MM.1S (cell line): ENCODE results near the gene RNF150.

ENCODE experiments used
- DNase-seq: peaks from one replicate; pipeline ENCODE4 v3.0.0-alpha.2; 2015
- H2AFZ ChIP-seq: fragments of 300-600 bp; sonication (generic); 2 replicates; pipeline ENCODE4 v1.6.0; 2016; ENCODE audit warnings: antibody characterized with exemption, low read length
- H3F3A ChIP-seq: fragments of 300-600 bp; sonication (generic); 2 replicates; pipeline ENCODE4 v1.6.1; 2016; ENCODE audit warnings: mild to moderate bottlenecking, antibody characterized with exemption, low read length, moderate library complexity, mixed read lengths; ENCODE audit not compliant: insufficient read depth
- H3K27ac ChIP-seq: fragments of 300-600 bp; sonication (generic); 2 replicates; pipeline ENCODE4 v1.5.1; 2016; ENCODE audit warnings: mild to moderate bottlenecking, low read length
- H3K27me3 ChIP-seq: fragments of 300-600 bp; sonication (generic); replicated peaks from 2 replicates; pipeline ENCODE4 v1.6.0; 2016; ENCODE audit warnings: low read length; ENCODE audit not compliant: insufficient read depth
- H3K36me3 ChIP-seq: fragments of 300-600 bp; sonication (generic); replicated peaks from 2 replicates; pipeline ENCODE4 v1.6.1; 2016; ENCODE audit warnings: mild to moderate bottlenecking, low read length, mixed read lengths; ENCODE audit not compliant: insufficient read depth
- H3K4me1 ChIP-seq: fragments of 300-600 bp; sonication (generic); 2 replicates; pipeline ENCODE4 v1.6.1; 2016; ENCODE audit warnings: low read length, mixed read lengths
- H3K4me2 ChIP-seq: fragments of 300-600 bp; sonication (generic); 2 replicates; pipeline ENCODE4 v1.6.0; 2016; ENCODE audit warnings: low read depth, low read length
- H3K4me3 ChIP-seq: fragments of 300-600 bp; sonication (generic); 2 replicates; pipeline ENCODE4 v1.5.1; 2016; ENCODE audit warnings: low read length, mixed read lengths
- H3K79me2 ChIP-seq: fragments of 300-600 bp; sonication (generic); 2 replicates; pipeline ENCODE4 v1.6.1; 2016; ENCODE audit warnings: mixed run types, low read length, mixed read lengths
- H3K9ac ChIP-seq: fragments of 300-600 bp; sonication (generic); 2 replicates; pipeline ENCODE4 v1.6.1; 2016; ENCODE audit warnings: low read length, mixed read lengths
- H3K9me2 ChIP-seq: fragments of 300-600 bp; sonication (generic); replicated peaks from 2 replicates; pipeline ENCODE4 v1.6.1; 2016; ENCODE audit warnings: mild to moderate bottlenecking, low read length, mixed read lengths; ENCODE audit not compliant: insufficient read depth
- H3K9me3 ChIP-seq: fragments of 300-600 bp; sonication (generic); replicated peaks from 2 replicates; pipeline ENCODE4 v1.6.1; 2016; ENCODE audit warnings: mild to moderate bottlenecking, low read length, mixed read lengths; ENCODE audit not compliant: insufficient read depth
- H4K20me1 ChIP-seq: fragments of 300-600 bp; sonication (generic); 2 replicates; pipeline ENCODE4 v1.6.1; 2016; ENCODE audit warnings: mild to moderate bottlenecking, low read length, moderate library complexity, mixed read lengths; ENCODE audit not compliant: insufficient read depth
- CTCF ChIP-seq: fragments of 300-600 bp; sonication (generic); IDR thresholded peaks from 2 replicates; pipeline ENCODE4 v1.5.1; 2016; ENCODE audit warnings: antibody characterized with exemption, low read length, mixed read lengths
- EZH2 ChIP-seq: fragments of 300-600 bp; sonication (generic); optimal IDR thresholded peaks from 2 replicates; pipeline ENCODE3; 2017; ENCODE audit warnings: low read depth, mild to moderate bottlenecking, antibody characterized with exemption, low read length, mixed read lengths
- EZH2phosphoT487 ChIP-seq: fragments of 300-600 bp; sonication (generic); IDR thresholded peaks from 2 replicates; pipeline ENCODE4 v1.6.1; 2018; ENCODE audit warnings: antibody characterized with exemption, low read length

Gene RNF150

GRCh38 chr4:141120036-141120593 is 13.2 kb downstream of the RNF150 start:
- H3K27me3 ChIP-seq = no peaks in the 10 kb centered on the region
- H3F3A ChIP-seq = no peaks in the 10 kb centered on the region; the same call in 1 of the 2 replicates
- H2AFZ ChIP-seq = no peak overlapping the region
- no peak overlapping the region for H3K4me3 ChIP-seq
- H3K79me2 ChIP-seq = no peaks in the 10 kb centered on the region
- H3K9ac ChIP-seq = no peak overlapping the region
- H3K4me2 ChIP-seq = no peak overlapping the region
- H4K20me1 ChIP-seq = no peaks in the 10 kb centered on the region
- H3K36me3 ChIP-seq = no peaks in the 10 kb centered on the region
- H3K9me3 ChIP-seq = no peaks in the 10 kb centered on the region
- no peak overlapping the region for H3K27ac ChIP-seq
- no peak for DNase-seq
- 0 out of 2 replicates have a peak, but pooled peaks cover 5% of the 10 kb centered on the region for H3K4me1 ChIP-seq
- H3K9me2 ChIP-seq = no peaks in the 10 kb centered on the region
- TF ChIP-seq EZH2 = no peak
- TF ChIP-seq CTCF = no peak
- no peak for TF ChIP-seq EZH2phosphoT487

DNA sequence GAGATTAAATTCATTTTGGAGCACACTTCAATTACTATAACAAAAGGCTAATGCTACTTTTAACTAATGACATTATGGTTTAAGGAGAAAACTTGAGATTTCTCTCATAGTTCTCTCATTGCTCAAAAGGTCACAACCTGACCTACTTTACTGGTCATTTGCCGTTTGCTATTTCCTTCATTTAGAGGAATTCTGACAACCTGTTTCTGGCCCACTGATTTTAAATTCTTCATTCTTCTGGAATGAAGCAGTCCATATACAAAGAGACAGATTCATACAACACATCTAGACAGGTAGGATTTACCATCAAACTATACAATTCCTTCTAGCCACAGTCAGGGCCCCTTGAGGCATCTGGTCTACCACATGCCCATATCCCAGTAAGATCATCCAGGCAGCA is 14.2 kb downstream of the RNF150 start:
- Histone ChIP-seq H3K79me2 (no peaks in the 10 kb centered on the region), H4K20me1 (no peaks in the 10 kb centered on the region), H3K9me3 (no peaks in the 10 kb centered on the region), H3K27ac (no peak overlapping the region), H3K4me2 (no peak overlapping the region), H3F3A (no peaks in the 10 kb centered on the region; the same call in 1 of the 2 replicates), H3K4me3 (no peak overlapping the region), H3K9me2 (no peaks in the 10 kb centered on the region), H3K36me3 (no peaks in the 10 kb centered on the region), H3K9ac (no peak overlapping the region), H3K27me3 (no peaks in the 10 kb centered on the region), H3K4me1 (0 out of 2 replicates have a peak, but pooled peaks cover 5% of the 10 kb centered on the region), H2AFZ (no peak overlapping the region)
- DNase-seq = no peak
- TF ChIP-seq EZH2phosphoT487 (no peak), CTCF (no peak), EZH2 (no peak)

GRCh38 chr4:141118381-141118780 is 14.9 kb downstream of the RNF150 start:
- no peaks in the 10 kb centered on the region for H3K27me3 ChIP-seq
- H3K4me1 ChIP-seq = 0 out of 2 replicates have a peak, but pooled peaks cover 5% of the 10 kb centered on the region
- TF ChIP-seq CTCF = no peak
- no peak for TF ChIP-seq EZH2phosphoT487
- no peak for TF ChIP-seq EZH2
- H3K4me3 ChIP-seq = no peak overlapping the region
- no peaks in the 10 kb centered on the region for H4K20me1 ChIP-seq
- no peak overlapping the region for H3K27ac ChIP-seq
- H3K9ac ChIP-seq = no peak overlapping the region
- no peaks in the 10 kb centered on the region for H3K36me3 ChIP-seq
- DNase-seq = no peak
- H3F3A ChIP-seq = no peaks in the 10 kb centered on the region; the same call in 1 of the 2 replicates
- no peak overlapping the region for H3K4me2 ChIP-seq
- no peaks in the 10 kb centered on the region for H3K9me3 ChIP-seq
- no peaks in the 10 kb centered on the region for H3K9me2 ChIP-seq
- H2AFZ ChIP-seq = no peak overlapping the region
- no peaks in the 10 kb centered on the region for H3K79me2 ChIP-seq
